Transverse colon (tissue), 4 donors: ENCODE results near the gene OR8B2. TPM values are rescaled to one million over a fixed set of nuclear protein-coding genes. Genes with fewer than 3 reads are reported as not detected.

ENCODE experiments used
- DNase-seq: peaks from one replicate; pipeline ENCODE4 v3.0.0-alpha.2; 2019
- H3K27ac ChIP-seq, 4 donors: fragments of 200-600 bp; sonication (generic); 2 replicates each; pipeline ENCODE4 v1.5.1; 2016 to 2018; ENCODE audit warnings: inconsistent platforms in 4 of 4
- H3K27me3 ChIP-seq: fragments of 200-600 bp; sonication (generic); 2 replicates; pipeline ENCODE4 v1.5.1; 2017; ENCODE audit warnings: inconsistent platforms
- H3K36me3 ChIP-seq, 4 donors: fragments of 200-600 bp; sonication (generic); 2 replicates each; pipeline ENCODE4 v1.5.1; 2017 to 2019; ENCODE audit warnings: inconsistent platforms in 4 of 4
- H3K4me1 ChIP-seq, 4 donors: fragments of 200-600 bp; sonication (generic); 2 replicates each; pipeline ENCODE4 v1.5.1; 2017 to 2020; ENCODE audit warnings: inconsistent platforms in 4 of 4
- H3K4me3 ChIP-seq, 4 donors: fragments of 200-600 bp; sonication (generic); 1 replicate in 1 of 4; 2 replicates in 3 of 4; pipeline versions ENCODE4 v1.5.1 to v1.6.1; 2017 to 2019; ENCODE audit warnings: inconsistent platforms in 4 of 4
- H3K9me3 ChIP-seq, 2 donors: fragments of 200-600 bp; sonication (generic); 2 replicates each; pipeline ENCODE4 v1.5.1; 2017 to 2019; ENCODE audit warnings: inconsistent platforms in 2 of 2
- EP300 ChIP-seq: sonication (generic); formaldehyde crosslinking; IDR thresholded peaks from one replicate; pipeline ENCODE4 v1.6.1; 2017; ENCODE audit warnings: antibody characterized with exemption, low read depth
- POLR2A ChIP-seq: fragments of 450-650 bp; IDR thresholded peaks from one replicate; pipeline ENCODE4 v1.6.1; 2016; ENCODE audit warnings: antibody characterized with exemption, mild to moderate bottlenecking, moderate library complexity
- POLR2AphosphoS5 ChIP-seq, 3 donors: sonication (generic); formaldehyde crosslinking; IDR thresholded peaks; one replicate each; pipeline ENCODE4 v1.6.1; 2016; ENCODE audit warnings: antibody characterized with exemption in 3 of 3
- WGBS, 2 donors: methylation state at CpG; one replicate each; pipeline ENCODE4 v1.1.5; 2018; ENCODE audit warnings: low coverage in 1 of 2; 5-methylcytosine and 5-hydroxymethylcytosine counted together
- in situ Hi-C, 4 donors: fragments of 200-750 bp; cut with MboI; loops; one replicate each; pipeline versions ENCODE4 v1.15.0 to v1.15.1; 2017; ENCODE audit warnings: low sequenced_read_pairs in 3 of 4, low pct_ligation_motif_present in 1 of 4, low pct_unique_long_range_greater_than_20kb in 1 of 4
- intact Hi-C: fragments of 100-400 bp; cut with DNase I; formaldehyde crosslinking; loops from one replicate; pipeline ENCODE4 v1.15.1; 2023; ENCODE audit warnings: low total_unique reads
- total RNA-seq, 4 donors: library from RNA; depleted of rRNA; stranded (reverse); fragments of >200 nt; gene quantifications; one replicate each; pipeline ENCODE4 v1.1.0, GENCODE V29; 2016
- TF ChIP-seq, protein P1 (sequence below), 5 experiments: fragments of 200-600 bp in 3 of 5; fragments of 450-650 bp in 2 of 5; sonication (generic) in 3 of 5; IDR thresholded peaks; 1 replicate in 2 of 5; 2 replicates in 3 of 5; pipeline ENCODE4 v1.5.1; 2016 to 2017; ENCODE audit warnings: antibody characterized with exemption in 5 of 5, inconsistent platforms in 3 of 5, mild to moderate bottlenecking in 2 of 5, moderate library complexity in 1 of 5

Gene OR8B2
- total RNA-seq, 4 donors from 2014 or later, result not detected

DNA sequence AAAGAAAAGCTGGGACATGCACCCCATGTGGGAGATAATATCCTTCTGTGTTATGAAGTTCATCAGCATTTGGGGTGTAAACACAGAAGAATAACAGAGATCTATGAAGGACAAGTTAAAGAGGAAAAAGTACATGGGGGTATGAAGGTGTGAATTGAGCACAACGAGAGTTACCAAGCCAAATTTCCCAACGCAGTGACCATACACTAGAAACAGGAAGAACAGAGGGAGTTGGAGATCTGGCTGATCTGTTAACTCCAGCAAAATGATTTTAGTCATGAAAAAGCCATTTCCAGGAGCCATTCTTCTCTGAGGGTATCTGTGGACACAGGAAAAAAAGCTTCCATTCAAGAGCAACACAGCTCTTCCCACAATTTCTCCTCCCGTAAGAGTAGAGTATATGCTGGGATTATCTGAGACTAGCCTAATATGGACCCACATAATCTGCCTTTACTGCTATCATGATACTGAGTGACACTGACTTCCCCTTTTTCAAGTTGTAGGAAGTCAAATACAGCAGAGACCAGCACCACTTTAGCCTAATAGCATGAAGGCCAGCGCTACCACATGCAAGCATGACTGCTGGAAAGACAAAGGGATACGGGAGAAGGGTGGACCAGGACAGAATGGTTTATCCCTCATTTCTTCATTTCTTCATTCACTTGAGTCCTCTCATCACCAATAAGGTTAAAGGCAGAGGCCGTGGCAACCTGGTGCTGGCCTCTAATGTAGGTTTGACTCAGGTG lies 44.7 kb downstream of the OR8B2 start:
- in situ Hi-C loops (no loop called here), intact Hi-C loops (no loop called here)
- H3K36me3 ChIP-seq, result no peaks in the 10 kb centered on the region
- no peaks in the 10 kb centered on the region for H3K4me1 ChIP-seq
- H3K27ac ChIP-seq, result no peak overlapping the region
- DNase-seq, result no peak
- H3K4me3 ChIP-seq, result no peak overlapping the region
- TF ChIP-seq, protein P1, sequence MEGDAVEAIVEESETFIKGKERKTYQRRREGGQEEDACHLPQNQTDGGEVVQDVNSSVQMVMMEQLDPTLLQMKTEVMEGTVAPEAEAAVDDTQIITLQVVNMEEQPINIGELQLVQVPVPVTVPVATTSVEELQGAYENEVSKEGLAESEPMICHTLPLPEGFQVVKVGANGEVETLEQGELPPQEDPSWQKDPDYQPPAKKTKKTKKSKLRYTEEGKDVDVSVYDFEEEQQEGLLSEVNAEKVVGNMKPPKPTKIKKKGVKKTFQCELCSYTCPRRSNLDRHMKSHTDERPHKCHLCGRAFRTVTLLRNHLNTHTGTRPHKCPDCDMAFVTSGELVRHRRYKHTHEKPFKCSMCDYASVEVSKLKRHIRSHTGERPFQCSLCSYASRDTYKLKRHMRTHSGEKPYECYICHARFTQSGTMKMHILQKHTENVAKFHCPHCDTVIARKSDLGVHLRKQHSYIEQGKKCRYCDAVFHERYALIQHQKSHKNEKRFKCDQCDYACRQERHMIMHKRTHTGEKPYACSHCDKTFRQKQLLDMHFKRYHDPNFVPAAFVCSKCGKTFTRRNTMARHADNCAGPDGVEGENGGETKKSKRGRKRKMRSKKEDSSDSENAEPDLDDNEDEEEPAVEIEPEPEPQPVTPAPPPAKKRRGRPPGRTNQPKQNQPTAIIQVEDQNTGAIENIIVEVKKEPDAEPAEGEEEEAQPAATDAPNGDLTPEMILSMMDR (IDR thresholded peaks at IDR 0.05), result no peak
- TF ChIP-seq POLR2AphosphoS5 (IDR thresholded peaks at IDR 0.05) (no peak), POLR2A (no peak), EP300 (no peak)
- H3K27me3 ChIP-seq, result no peaks in the 10 kb centered on the region
- H3K9me3 ChIP-seq, result no peaks in the 10 kb centered on the region
- WGBS, 2 donors, result 68 to 76% methylated on average over 5 to 6 of the region's 6 CpGs

Other genes with a start within 250 kb of the OR8B2 start
- gene OR10D3, start 201.2 kb downstream of the OR8B2 start, total RNA-seq, result not detected
- gene OR8G1, start 143.4 kb downstream of the OR8B2 start, total RNA-seq, result under 1 TPM in 1 of 4 donors, not detected in 3; under 0.01 TPM
- gene OR8G5, start 128.1 kb downstream of the OR8B2 start, total RNA-seq, result under 1 TPM in 1 of 4 donors, not detected in 3; 0.41 TPM
- gene OR8D1, start 70.5 kb downstream of the OR8B2 start, total RNA-seq, result under 1 TPM in 1 of 4 donors, not detected in 3; 0.82 TPM
- not detected for gene OR8D2, start 64.3 kb downstream of the OR8B2 start, total RNA-seq
- gene OR8B3, start 14.5 kb upstream of the OR8B2 start, total RNA-seq, result not detected
- not detected for gene OR8B4, start 40.4 kb upstream of the OR8B2 start, total RNA-seq
- not detected for gene OR8B8, start 61.2 kb upstream of the OR8B2 start, total RNA-seq
- not detected for gene OR8B12, start 159.2 kb upstream of the OR8B2 start, total RNA-seq
- gene OR8A1, start 185.5 kb upstream of the OR8B2 start, total RNA-seq, result not detected
- gene PANX3, start 226.9 kb upstream of the OR8B2 start, total RNA-seq, result under 1 TPM in 1 of 4 donors, not detected in 3; 0.41 TPM
- 10 to 100 TPM; 19.8 to 44.0 (median 30.3) TPM for gene TBRG1, start 238.4 kb upstream of the OR8B2 start, total RNA-seq